A549 (cell line): Measurements from ENCODE around the gene FAF1.

Experiments
- CTCF ChIP-seq: fragments of >200 bp; sonication (Bioruptor Twin); formaldehyde crosslinking; IDR thresholded peaks from 3 replicates; pipeline ENCODE4 v1.5.1; 2016
- EP300 ChIP-seq, 2 experiments: fragments of >200 bp; sonication (Bioruptor Twin); formaldehyde crosslinking; IDR thresholded peaks; 2 replicates in 1 of 2; 3 replicates in 1 of 2; pipeline ENCODE4 v1.6.1; 2016 to 2017

DNA sequence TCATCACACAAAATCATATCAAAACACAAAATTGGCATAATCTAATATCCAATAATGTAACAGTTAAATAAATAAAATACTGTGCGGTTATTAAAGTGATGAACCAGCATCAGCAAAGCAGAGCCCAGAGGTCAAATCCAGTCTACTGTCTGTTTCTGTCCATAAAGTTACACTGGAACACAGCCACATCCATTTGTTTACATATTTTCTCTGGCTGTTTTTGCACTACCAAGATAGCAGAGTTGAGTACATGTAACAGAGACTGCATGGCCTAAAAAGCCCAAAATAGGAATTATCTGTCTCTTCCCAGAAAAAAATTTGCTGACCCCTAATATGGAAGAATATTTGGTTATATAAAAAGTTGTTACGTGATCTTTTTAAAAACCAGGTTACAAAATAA is 294.7 kb downstream of the FAF1 start:
- TF ChIP-seq EP300 (IDR thresholded peaks at IDR 0.05), result no peak
- no peak for TF ChIP-seq CTCF
